Measurements from ENCODE around the gene MAP3K2.

Gene MAP3K2

DNA sequence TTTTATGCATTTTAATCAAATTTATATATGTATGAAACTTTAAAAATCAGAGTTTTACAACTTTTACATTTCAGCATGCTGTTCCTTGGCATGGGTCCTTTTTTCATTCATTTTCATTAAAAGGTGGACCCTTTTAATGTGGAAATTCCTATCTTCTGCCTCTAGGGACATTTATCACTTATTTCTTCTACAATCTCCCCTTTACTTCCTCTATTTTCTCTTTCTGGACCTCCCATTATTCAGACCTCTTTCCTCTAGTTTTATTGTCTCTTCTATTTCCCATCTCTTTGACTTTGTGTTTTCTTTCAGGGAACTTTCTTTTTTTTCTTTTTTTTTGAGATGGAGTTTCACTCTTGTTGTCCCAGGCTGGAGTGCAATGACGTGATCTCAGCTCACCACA is 36.1 kb upstream of the MAP3K2 start:
- Histone ChIP-seq H3K9me2 (ENCODE audit: low read depth, low read length) (no peaks in the 10 kb centered on the region), H3K79me2 (ENCODE audit: insufficient read depth, low read length) (no peaks in the 10 kb centered on the region), H3F3A (ENCODE audit: insufficient read depth, low read length) (no peaks in the 10 kb centered on the region), H3K9me3 (ENCODE audit: low read length) (no peaks in the 10 kb centered on the region), H3K27me3 (ENCODE audit: insufficient read depth, low read length) (peaks cover 8% of the 10 kb centered on the region; the same call in 1 of the 2 replicates), H4K20me1 (ENCODE audit: insufficient read depth, low read length) (no peaks in the 10 kb centered on the region), H3K27ac (ENCODE audit: low read depth, low read length, poor library complexity, severe bottlenecking) (no peak overlapping the region), H3K4me1 (ENCODE audit: insufficient read depth, low read length, severe bottlenecking) (no peaks in the 10 kb centered on the region), H2AFZ (ENCODE audit: low read length) (no peak overlapping the region), H3K36me3 (ENCODE audit: insufficient read depth, low read length) (no peaks in the 10 kb centered on the region), H3K9ac (ENCODE audit: low read length) (no peak overlapping the region), H3K4me2 (ENCODE audit: low read length) (no peak overlapping the region), H3K4me3 (ENCODE audit: low read depth, low read length, poor library complexity, severe bottlenecking) (no peak overlapping the region)
- TF ChIP-seq, protein P1, sequence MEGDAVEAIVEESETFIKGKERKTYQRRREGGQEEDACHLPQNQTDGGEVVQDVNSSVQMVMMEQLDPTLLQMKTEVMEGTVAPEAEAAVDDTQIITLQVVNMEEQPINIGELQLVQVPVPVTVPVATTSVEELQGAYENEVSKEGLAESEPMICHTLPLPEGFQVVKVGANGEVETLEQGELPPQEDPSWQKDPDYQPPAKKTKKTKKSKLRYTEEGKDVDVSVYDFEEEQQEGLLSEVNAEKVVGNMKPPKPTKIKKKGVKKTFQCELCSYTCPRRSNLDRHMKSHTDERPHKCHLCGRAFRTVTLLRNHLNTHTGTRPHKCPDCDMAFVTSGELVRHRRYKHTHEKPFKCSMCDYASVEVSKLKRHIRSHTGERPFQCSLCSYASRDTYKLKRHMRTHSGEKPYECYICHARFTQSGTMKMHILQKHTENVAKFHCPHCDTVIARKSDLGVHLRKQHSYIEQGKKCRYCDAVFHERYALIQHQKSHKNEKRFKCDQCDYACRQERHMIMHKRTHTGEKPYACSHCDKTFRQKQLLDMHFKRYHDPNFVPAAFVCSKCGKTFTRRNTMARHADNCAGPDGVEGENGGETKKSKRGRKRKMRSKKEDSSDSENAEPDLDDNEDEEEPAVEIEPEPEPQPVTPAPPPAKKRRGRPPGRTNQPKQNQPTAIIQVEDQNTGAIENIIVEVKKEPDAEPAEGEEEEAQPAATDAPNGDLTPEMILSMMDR (IDR thresholded peaks at IDR 0.05; ENCODE audit: low read length): no peak
- TF ChIP-seq EZH2 (IDR thresholded peaks at IDR 0.05; ENCODE audit: borderline replicate concordance, low read length): no peak

DNA sequence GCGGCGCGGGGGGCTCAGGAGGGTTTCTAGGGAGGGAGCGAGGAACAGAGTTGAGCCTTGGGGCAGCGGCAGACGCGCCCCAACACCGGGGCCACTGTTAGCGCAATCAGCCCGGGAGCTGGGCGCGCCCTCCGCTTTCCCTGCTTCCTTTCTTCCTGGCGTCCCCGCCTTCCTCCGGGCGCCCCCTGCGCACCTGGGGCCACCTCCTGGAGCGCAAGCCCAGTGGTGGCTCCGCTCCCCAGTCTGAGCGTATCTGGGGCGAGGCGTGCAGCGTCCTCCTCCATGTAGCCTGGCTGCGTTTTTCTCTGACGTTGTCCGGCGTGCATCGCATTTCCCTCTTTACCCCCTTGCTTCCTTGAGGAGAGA is 35.7 kb upstream of the MAP3K2 start:
- Histone ChIP-seq H2AFZ (ENCODE audit: low read length) (no peak overlapping the region), H3K27me3 (ENCODE audit: insufficient read depth, low read length) (peaks cover 8% of the 10 kb centered on the region; the same call in 1 of the 2 replicates), H3K79me2 (ENCODE audit: insufficient read depth, low read length) (no peaks in the 10 kb centered on the region), H3K4me3 (ENCODE audit: low read depth, low read length, poor library complexity, severe bottlenecking) (peak overlapping the region; percentile 23), H3K9me2 (ENCODE audit: low read depth, low read length) (no peaks in the 10 kb centered on the region), H3K36me3 (ENCODE audit: insufficient read depth, low read length) (no peaks in the 10 kb centered on the region), H3K4me1 (ENCODE audit: insufficient read depth, low read length, severe bottlenecking) (no peaks in the 10 kb centered on the region), H3K4me2 (ENCODE audit: low read length) (peak overlapping the region; percentile 25; the same call in 1 of the 2 replicates), H3K27ac (ENCODE audit: low read depth, low read length, poor library complexity, severe bottlenecking) (no peak overlapping the region), H3F3A (ENCODE audit: insufficient read depth, low read length) (no peaks in the 10 kb centered on the region), H3K9me3 (ENCODE audit: low read length) (no peaks in the 10 kb centered on the region), H4K20me1 (ENCODE audit: insufficient read depth, low read length) (no peaks in the 10 kb centered on the region), H3K9ac (ENCODE audit: low read length) (no peak overlapping the region)
- no peak for TF ChIP-seq EZH2 (IDR thresholded peaks at IDR 0.05; ENCODE audit: borderline replicate concordance, low read length)
- TF ChIP-seq, protein P1 (IDR thresholded peaks at IDR 0.05; ENCODE audit: low read length): no peak

DNA sequence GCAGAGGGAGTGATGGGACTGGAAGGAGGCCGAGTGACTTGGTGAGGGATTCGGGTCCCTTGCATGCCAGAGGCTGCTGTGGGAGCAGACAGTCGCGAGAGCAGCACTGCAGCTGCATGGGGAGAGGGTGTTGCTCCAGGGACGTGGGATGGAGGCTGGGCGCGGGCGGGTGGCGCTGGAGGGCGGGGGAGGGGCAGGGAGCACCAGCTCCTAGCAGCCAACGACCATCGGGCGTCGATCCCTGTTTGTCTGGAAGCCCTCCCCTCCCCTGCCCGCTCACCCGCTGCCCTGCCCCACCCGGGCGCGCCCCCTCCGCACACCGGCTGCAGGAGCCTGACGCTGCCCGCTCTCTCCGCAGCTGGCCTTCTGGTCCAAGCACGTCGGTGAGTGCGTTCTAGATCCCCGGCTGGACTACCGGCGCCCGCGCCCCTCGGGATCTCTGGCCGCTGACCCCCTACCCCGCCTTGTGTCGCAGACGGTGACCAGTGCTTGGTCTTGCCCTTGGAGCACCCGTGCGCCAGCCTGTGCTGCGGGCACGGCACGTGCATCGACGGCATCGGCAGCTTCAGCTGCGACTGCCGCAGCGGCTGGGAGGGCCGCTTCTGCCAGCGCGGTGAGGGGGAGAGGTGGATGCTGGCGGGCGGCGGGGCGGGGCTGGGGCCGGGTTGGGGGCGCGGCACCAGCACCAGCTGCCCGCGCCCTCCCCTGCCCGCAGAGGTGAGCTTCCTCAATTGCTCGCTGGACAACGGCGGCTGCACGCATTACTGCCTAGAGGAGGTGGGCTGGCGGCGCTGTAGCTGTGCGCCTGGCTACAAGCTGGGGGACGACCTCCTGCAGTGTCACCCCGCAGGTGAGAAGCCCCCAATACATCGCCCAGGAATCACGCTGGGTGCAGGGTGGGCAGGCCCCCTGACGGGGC is 35.0 kb upstream of the MAP3K2 start:
- TF ChIP-seq EZH2 (IDR thresholded peaks at IDR 0.05; ENCODE audit: borderline replicate concordance, low read length): no peak
- TF ChIP-seq, protein P1 (IDR thresholded peaks at IDR 0.05; ENCODE audit: low read length): no peak
- Histone ChIP-seq H3K4me3 (ENCODE audit: low read depth, low read length, poor library complexity, severe bottlenecking) (peak overlapping the region; percentile 23), H3F3A (ENCODE audit: insufficient read depth, low read length) (no peaks in the 10 kb centered on the region), H2AFZ (ENCODE audit: low read length) (no peak overlapping the region), H3K27ac (ENCODE audit: low read depth, low read length, poor library complexity, severe bottlenecking) (no peak overlapping the region), H3K36me3 (ENCODE audit: insufficient read depth, low read length) (no peaks in the 10 kb centered on the region), H3K79me2 (ENCODE audit: insufficient read depth, low read length) (no peaks in the 10 kb centered on the region), H3K27me3 (ENCODE audit: insufficient read depth, low read length) (peaks cover 8% of the 10 kb centered on the region; the same call in 1 of the 2 replicates), H4K20me1 (ENCODE audit: insufficient read depth, low read length) (no peaks in the 10 kb centered on the region), H3K9me3 (ENCODE audit: low read length) (no peaks in the 10 kb centered on the region), H3K9ac (ENCODE audit: low read length) (no peak overlapping the region), H3K9me2 (ENCODE audit: low read depth, low read length) (no peaks in the 10 kb centered on the region), H3K4me2 (ENCODE audit: low read length) (peak overlapping the region; percentile 25; the same call in 1 of the 2 replicates), H3K4me1 (ENCODE audit: insufficient read depth, low read length, severe bottlenecking) (no peaks in the 10 kb centered on the region)

Measured in OCI-LY1 (cell line).